GM12891 (cell line): Measurements from ENCODE around the gene VAV2.
A peak's percentile ranks its signal among the peaks of the same experiment; 100 is the strongest.
"Not testable (repeated sequence)": the region's sequence is repeated elsewhere in the genome, so short reads cannot be mapped to it uniquely, and the experiment has no call there.

Source experiments
- DNase-seq: peaks from one replicate; pipeline ENCODE4 v3.0.0; 2011; ENCODE audit warnings: low spot score; ENCODE audit not compliant: insufficient read length
- FAIRE-seq: peaks from 2 replicates; lab custom pipeline; 2011; peaks lifted over from hg19 to GRCh38; lab: Jason Lieb, UNC
- PAX5 ChIP-seq: IDR thresholded peaks from 2 replicates; pipeline ENCODE4 v1.6.1; 2011; ENCODE audit warnings: low read length, moderate library complexity, mild to moderate bottlenecking; ENCODE audit not compliant: insufficient read depth, severe bottlenecking
- POLR2A ChIP-seq: IDR thresholded peaks from 2 replicates; pipeline ENCODE4 v1.6.1; 2011; ENCODE audit warnings: low read depth, low read length, control low read depth
- POLR2AphosphoS5 ChIP-seq: IDR thresholded peaks from 2 replicates; pipeline ENCODE4 v1.6.1; 2011; ENCODE audit warnings: low read depth, low read length, control low read depth
- POU2F2 ChIP-seq: IDR thresholded peaks from 2 replicates; pipeline ENCODE4 v1.6.1; 2011; ENCODE audit warnings: low read depth, mild to moderate bottlenecking, control low read depth, low read length, moderate library complexity
- SPI1 ChIP-seq: IDR thresholded peaks from 2 replicates; pipeline ENCODE4 v1.6.1; 2011; ENCODE audit warnings: low read depth, low read length, control low read depth
- TAF1 ChIP-seq: IDR thresholded peaks from 2 replicates; pipeline ENCODE4 v1.6.1; 2011; ENCODE audit warnings: low read depth, low read length, control low read depth

Gene VAV2

GRCh38 chr9:133989625-133990365, 2.3 kb downstream of the VAV2 start:
- TF ChIP-seq TAF1 (no peak), POU2F2 (no peak), POLR2AphosphoS5 (no peak), PAX5 (no peak), POLR2A (no peak), SPI1 (no peak)
- FAIRE-seq (peak; percentile 52), DNase-seq (no peak)

- FAIRE-seq, DNase-seq: not testable (repeated sequence)
Measured at GRCh38 chr9:133988771-133989170, 3.4 kb downstream of the VAV2 start.

- FAIRE-seq (no peak), DNase-seq (no peak)
- TF ChIP-seq TAF1 (no peak), POLR2AphosphoS5 (no peak), SPI1 (no peak), PAX5 (no peak), POU2F2 (no peak), POLR2A (no peak)
Measured at GRCh38 chr9:133987946-133988665, 4.0 kb downstream of the VAV2 start.

- DNase-seq = no peak
Measured at GRCh38 chr9:133987446-133987788, 4.7 kb downstream of the VAV2 start.

GRCh38 chr9:133986774-133987445, 5.2 kb downstream of the VAV2 start:
- FAIRE-seq (no peak), DNase-seq (no peak)
- TF ChIP-seq PAX5 (no peak), SPI1 (no peak), POLR2A (no peak), TAF1 (no peak), POLR2AphosphoS5 (no peak), POU2F2 (no peak)

More at GRCh38 chr9:133987446-133987788, 4.7 kb downstream of the VAV2 start:
- TF ChIP-seq PAX5 = no peak
- no peak for TF ChIP-seq SPI1
- no peak for TF ChIP-seq POLR2A
- no peak for TF ChIP-seq POU2F2
- no peak for TF ChIP-seq TAF1
- no peak for TF ChIP-seq POLR2AphosphoS5
- FAIRE-seq = no peak

- peak; percentile 55 for FAIRE-seq
- TF ChIP-seq POLR2A (no peak), POLR2AphosphoS5 (no peak), SPI1 (no peak), TAF1 (no peak), PAX5 (no peak), POU2F2 (no peak)
- no peak for DNase-seq
Measured at GRCh38 chr9:133986061-133986460, 6.1 kb downstream of the VAV2 start.

GRCh38 chr9:133982971-133983720, 9.0 kb downstream of the VAV2 start:
- DNase-seq = no peak
- FAIRE-seq = no peak
- TF ChIP-seq POLR2AphosphoS5 (no peak), POLR2A (no peak), PAX5 (no peak), POU2F2 (no peak), SPI1 (no peak), TAF1 (no peak)

GRCh38 chr9:133981958-133982681, 10.0 kb downstream of the VAV2 start:
- no peak for TF ChIP-seq POLR2AphosphoS5
- FAIRE-seq (no peak), DNase-seq (no peak)
